22Rv1 (cell line): ENCODE measurements around the gene DNAJC10.
"Not testable (repeated sequence)": the region's sequence is repeated elsewhere in the genome, so short reads cannot be mapped to it uniquely, and the experiment has no call there.

Source experiments
- ZFX ChIP-seq: fragments of 450-650 bp; IDR thresholded peaks from 2 replicates; pipeline ENCODE4 v1.6.1; 2017; ENCODE audit warnings: antibody characterized with exemption, borderline replicate concordance
- TF ChIP-seq, protein P1 (sequence below): fragments of 450-650 bp; IDR thresholded peaks from 2 replicates; pipeline ENCODE4 v1.5.1; 2017; ENCODE audit warnings: mild to moderate bottlenecking

- TF ChIP-seq, protein P1, sequence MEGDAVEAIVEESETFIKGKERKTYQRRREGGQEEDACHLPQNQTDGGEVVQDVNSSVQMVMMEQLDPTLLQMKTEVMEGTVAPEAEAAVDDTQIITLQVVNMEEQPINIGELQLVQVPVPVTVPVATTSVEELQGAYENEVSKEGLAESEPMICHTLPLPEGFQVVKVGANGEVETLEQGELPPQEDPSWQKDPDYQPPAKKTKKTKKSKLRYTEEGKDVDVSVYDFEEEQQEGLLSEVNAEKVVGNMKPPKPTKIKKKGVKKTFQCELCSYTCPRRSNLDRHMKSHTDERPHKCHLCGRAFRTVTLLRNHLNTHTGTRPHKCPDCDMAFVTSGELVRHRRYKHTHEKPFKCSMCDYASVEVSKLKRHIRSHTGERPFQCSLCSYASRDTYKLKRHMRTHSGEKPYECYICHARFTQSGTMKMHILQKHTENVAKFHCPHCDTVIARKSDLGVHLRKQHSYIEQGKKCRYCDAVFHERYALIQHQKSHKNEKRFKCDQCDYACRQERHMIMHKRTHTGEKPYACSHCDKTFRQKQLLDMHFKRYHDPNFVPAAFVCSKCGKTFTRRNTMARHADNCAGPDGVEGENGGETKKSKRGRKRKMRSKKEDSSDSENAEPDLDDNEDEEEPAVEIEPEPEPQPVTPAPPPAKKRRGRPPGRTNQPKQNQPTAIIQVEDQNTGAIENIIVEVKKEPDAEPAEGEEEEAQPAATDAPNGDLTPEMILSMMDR = not testable (repeated sequence)
- not testable (repeated sequence) for TF ChIP-seq ZFX
Observed at GRCh38 chr2:182768950-182769349, 52.9 kb downstream of the DNAJC10 start.
